ENCODE measurements around the gene RBPJ.

The RBPJ gene

DNA sequence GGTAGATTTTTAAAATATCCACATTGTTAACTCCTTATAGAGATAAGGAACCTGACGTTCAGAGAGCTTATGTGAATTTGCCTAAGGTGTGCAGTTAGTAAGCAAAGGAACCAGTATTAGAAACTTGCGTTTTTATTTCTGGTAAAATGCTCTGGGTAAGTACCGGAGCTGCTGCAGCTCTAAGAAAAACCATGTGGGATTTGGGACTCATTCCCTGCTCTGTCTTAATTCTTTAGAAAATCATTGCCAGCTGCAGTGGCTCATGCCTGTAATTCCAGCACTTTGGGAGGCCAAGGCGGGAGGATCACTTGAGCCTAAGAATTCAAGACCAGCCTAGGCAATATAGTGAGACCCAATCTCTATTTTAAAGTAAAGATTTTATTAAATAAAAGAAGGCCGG, 163.7 kb downstream of the RBPJ start:
- H3K27me3 ChIP-seq (ENCODE audit: control insufficient read depth, insufficient read depth, low read length), result no peaks in the 10 kb centered on the region; the same call in 1 of the 2 replicates
- no peaks in the 10 kb centered on the region for H3K36me3 ChIP-seq (ENCODE audit: control insufficient read depth, insufficient read depth, low read length)
- no peak overlapping the region for H3K27ac ChIP-seq (ENCODE audit: low read length)
- 0 out of 2 replicates have a peak, but pooled peaks cover 1% of the 10 kb centered on the region for H3K4me1 ChIP-seq (ENCODE audit: control insufficient read depth, insufficient read depth, low read length)
- H3K9me3 ChIP-seq (ENCODE audit: control insufficient read depth, insufficient read depth, low read length), result no peaks in the 10 kb centered on the region
- no peak for DNase-seq (ENCODE audit: low read depth, low spot score)
- WGBS (ENCODE audit: insufficient coverage, insufficient read length), result no CpG with 5 or more reads among the region's 5 CpGs
- H3K4me3 ChIP-seq (ENCODE audit: low read length), result no peak overlapping the region
